HEK293T (cell line): ENCODE data around the gene BORCS5.

Experiments used
- BHLHE40 ChIP-seq: fragments of 450-650 bp; IDR thresholded peaks from 2 replicates; pipeline ENCODE4 v1.6.1; 2016; ENCODE audit warnings: mild to moderate bottlenecking, moderate library complexity, borderline replicate concordance
- CTBP1 ChIP-seq: fragments of 450-650 bp; IDR thresholded peaks from 2 replicates; pipeline ENCODE4 v1.6.1; 2016; ENCODE audit warnings: borderline replicate concordance
- ELF4 ChIP-seq: fragments of 450-650 bp; IDR thresholded peaks from 2 replicates; pipeline ENCODE4 v1.6.1; 2017; ENCODE audit warnings: antibody characterized with exemption
- FOXA1 ChIP-seq: fragments of 450-650 bp; IDR thresholded peaks from 2 replicates; pipeline ENCODE4 v1.6.1; 2016; ENCODE audit warnings: mild to moderate bottlenecking
- FOXM1 ChIP-seq: fragments of 450-650 bp; IDR thresholded peaks from 2 replicates; pipeline ENCODE4 v1.6.1; 2017; ENCODE audit warnings: mild to moderate bottlenecking, borderline replicate concordance
- HDGF ChIP-seq: fragments of 450-650 bp; IDR thresholded peaks from 2 replicates; pipeline ENCODE4 v1.6.1; 2017; ENCODE audit warnings: antibody characterized with exemption, borderline replicate concordance
- L3MBTL2 ChIP-seq: fragments of 450-650 bp; conservative IDR thresholded peaks from 2 replicates; pipeline ENCODE4 v1.6.1; 2016; ENCODE audit warnings: mild to moderate bottlenecking
- LEF1 ChIP-seq: fragments of 450-650 bp; IDR thresholded peaks from 2 replicates; pipeline ENCODE4 v1.6.1; 2017; ENCODE audit warnings: mild to moderate bottlenecking, borderline replicate concordance
- NFRKB ChIP-seq: fragments of 450-650 bp; IDR thresholded peaks from 2 replicates; pipeline ENCODE4 v1.6.1; 2016; ENCODE audit warnings: mild to moderate bottlenecking, moderate library complexity
- SP1 ChIP-seq: fragments of 450-650 bp; IDR thresholded peaks from 2 replicates; pipeline ENCODE4 v1.6.1; 2017
- SUZ12 ChIP-seq: fragments of 450-650 bp; IDR thresholded peaks from 2 replicates; pipeline ENCODE4 v1.6.1; 2016; ENCODE audit warnings: mild to moderate bottlenecking
- TARDBP ChIP-seq: fragments of 450-650 bp; IDR thresholded peaks from 2 replicates; pipeline ENCODE4 v1.6.1; 2016
- ZNF384 ChIP-seq: fragments of 450-650 bp; IDR thresholded peaks from 2 replicates; pipeline ENCODE4 v1.6.1; 2016
- TF ChIP-seq, protein P1 (sequence below): fragments of 450-650 bp; IDR thresholded peaks from 2 replicates; pipeline ENCODE4 v1.6.1; 2016

DNA sequence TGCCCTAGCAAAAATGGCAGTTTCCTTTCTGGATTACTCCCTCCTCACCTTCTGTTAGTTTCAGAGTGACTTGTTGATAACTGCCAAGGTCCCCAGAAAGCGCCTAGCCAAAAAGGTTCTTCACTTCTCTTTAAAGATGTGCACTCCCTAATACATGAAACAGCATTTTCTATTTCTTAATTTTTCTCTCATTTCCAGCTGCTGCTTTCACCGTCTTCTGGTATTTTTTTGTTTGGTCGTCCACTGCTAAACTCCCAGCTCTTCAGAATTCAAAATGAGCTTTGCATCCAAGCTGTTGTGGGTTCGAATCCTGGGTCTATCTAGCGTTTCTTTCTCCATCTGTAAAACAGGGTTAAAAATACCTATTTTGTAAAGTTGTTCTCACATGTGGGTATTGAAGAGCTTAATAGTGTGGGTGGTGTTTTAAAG is 397 bp upstream of the BORCS5 start:
- TF ChIP-seq FOXM1 (no peak), CTBP1 (no peak), TARDBP (no peak), BHLHE40 (no peak), SUZ12 (no peak), ZNF384 (no peak), ELF4 (no peak), L3MBTL2 (peak; percentile 45; the same call in 1 of the 2 replicates), HDGF (no peak), NFRKB (no peak), SP1 (no peak), FOXA1 (no peak), LEF1 (no peak)
- TF ChIP-seq, protein P1, sequence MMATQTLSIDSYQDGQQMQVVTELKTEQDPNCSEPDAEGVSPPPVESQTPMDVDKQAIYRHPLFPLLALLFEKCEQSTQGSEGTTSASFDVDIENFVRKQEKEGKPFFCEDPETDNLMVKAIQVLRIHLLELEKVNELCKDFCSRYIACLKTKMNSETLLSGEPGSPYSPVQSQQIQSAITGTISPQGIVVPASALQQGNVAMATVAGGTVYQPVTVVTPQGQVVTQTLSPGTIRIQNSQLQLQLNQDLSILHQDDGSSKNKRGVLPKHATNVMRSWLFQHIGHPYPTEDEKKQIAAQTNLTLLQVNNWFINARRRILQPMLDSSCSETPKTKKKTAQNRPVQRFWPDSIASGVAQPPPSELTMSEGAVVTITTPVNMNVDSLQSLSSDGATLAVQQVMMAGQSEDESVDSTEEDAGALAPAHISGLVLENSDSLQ: no peak
